ENCODE measurements around the gene F5.

The F5 gene

GRCh38 chr1:169588112-169588511 lies 1.8 kb upstream of the F5 start:
- no peak for DNase-seq (ENCODE audit: low read depth in 2 of 2)

- DNase-seq (ENCODE audit: low read depth in 2 of 2): no peak
Observed at GRCh38 chr1:169586067-169586394, 250 bp downstream of the F5 start.

GRCh38 chr1:169585181-169585580 lies 1.1 kb downstream of the F5 start:
- no peak for DNase-seq (ENCODE audit: low read depth in 2 of 2)

- no peak for DNase-seq (ENCODE audit: low read depth in 2 of 2)
Observed at GRCh38 chr1:169584483-169585144, 1.7 kb downstream of the F5 start.

GRCh38 chr1:169577981-169578738 lies 8.1 kb downstream of the F5 start:
- no peak for DNase-seq (ENCODE audit: low read depth in 2 of 2)

- DNase-seq (ENCODE audit: low read depth in 2 of 2): no peak
Observed at GRCh38 chr1:169576935-169577331, 9.3 kb downstream of the F5 start.

- DNase-seq (ENCODE audit: low read depth in 2 of 2): no peak
Observed at GRCh38 chr1:169576241-169576934, 9.9 kb downstream of the F5 start.

- no peak for DNase-seq (ENCODE audit: low read depth in 2 of 2)
Observed at GRCh38 chr1:169574336-169574735, 11.9 kb downstream of the F5 start.

- no peak for DNase-seq (ENCODE audit: low read depth in 2 of 2)
Observed at GRCh38 chr1:169572187-169572586, 14.1 kb downstream of the F5 start.

- no peak for DNase-seq (ENCODE audit: low read depth in 2 of 2)
Observed at GRCh38 chr1:169571450-169571849, 14.8 kb downstream of the F5 start.

- no peak for DNase-seq (ENCODE audit: low read depth in 2 of 2)
Observed at GRCh38 chr1:169570172-169570574, 16.1 kb downstream of the F5 start.

- DNase-seq (ENCODE audit: low read depth in 2 of 2): no peak
Observed at GRCh38 chr1:169568497-169568896, 17.8 kb downstream of the F5 start.

GRCh38 chr1:169565335-169566271 lies 20.7 kb downstream of the F5 start:
- DNase-seq (ENCODE audit: low read depth in 2 of 2): no peak

GRCh38 chr1:169563650-169564049 lies 22.6 kb downstream of the F5 start:
- DNase-seq (ENCODE audit: low read depth in 2 of 2): no peak

- DNase-seq (ENCODE audit: low read depth in 2 of 2): no peak
Observed at GRCh38 chr1:169563019-169563615, 23.2 kb downstream of the F5 start.

- no peak for DNase-seq (ENCODE audit: low read depth in 2 of 2)
Observed at GRCh38 chr1:169561692-169562091, 24.6 kb downstream of the F5 start.

- DNase-seq (ENCODE audit: low read depth in 2 of 2): no peak
Observed at GRCh38 chr1:169557131-169557530, 29.1 kb downstream of the F5 start.

GRCh38 chr1:169550294-169550693 lies 36.0 kb downstream of the F5 start:
- DNase-seq (ENCODE audit: low read depth in 2 of 2): no peak

GRCh38 chr1:169548282-169548681 lies 38.0 kb downstream of the F5 start:
- no peak for DNase-seq (ENCODE audit: low read depth in 2 of 2)

GRCh38 chr1:169546087-169546995 lies 39.9 kb downstream of the F5 start:
- peak in 1 of 2 donors; percentile 15 for DNase-seq (ENCODE audit: low read depth in 2 of 2)
